Measurements from ENCODE around the gene GOLGA6L9. TPM values are rescaled to one million over a fixed set of nuclear protein-coding genes. Genes with fewer than 3 reads are reported as not detected.
"Not testable (repeated sequence)": the region's sequence is repeated elsewhere in the genome, so short reads cannot be mapped to it uniquely, and the experiment has no call there.

The GOLGA6L9 gene
- total and polyA plus RNA-seq, 4 experiments from 2014 or later = 0.11 to 3.9 (median 2.2) TPM

DNA sequence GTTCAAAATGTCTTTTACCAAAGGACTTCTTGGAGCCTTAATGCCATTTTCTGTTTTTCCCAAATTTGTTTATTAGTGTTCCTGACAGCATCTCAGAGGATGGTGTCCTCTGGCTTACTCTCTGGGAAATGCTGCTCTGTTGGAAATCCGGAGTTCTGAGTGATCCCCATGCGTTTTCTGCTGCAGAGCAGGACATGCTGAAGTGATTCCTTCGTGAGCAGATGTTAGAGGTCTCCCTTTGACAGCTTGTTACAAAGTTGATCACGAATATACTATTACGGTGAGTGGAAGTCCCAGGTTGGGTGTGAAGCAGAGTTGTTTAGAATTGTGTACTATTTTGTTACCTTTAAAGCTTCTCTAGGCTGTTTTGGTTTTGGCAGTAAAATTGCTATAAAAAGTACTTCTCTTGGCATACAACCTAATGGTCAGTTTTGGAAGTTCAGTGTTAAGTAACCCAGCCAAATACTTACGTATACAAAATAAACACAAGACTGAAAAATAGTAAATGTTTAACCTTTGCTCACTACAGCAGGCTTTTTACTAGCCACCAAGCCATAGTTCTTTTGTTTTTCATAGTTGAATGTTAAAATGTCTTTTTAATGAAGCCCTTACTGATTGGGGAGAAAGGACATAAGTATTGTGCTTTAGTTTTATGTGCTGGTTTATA is 15.0 kb upstream of the GOLGA6L9 start:
- intact Hi-C loops (cut with micrococcal nuclease); H3K27me3 Mint-ChIP-seq; H3K9me3 Mint-ChIP-seq; H3K4me1 ChIP-seq (ENCODE audit: insufficient read depth, low read length); H3K4me1 Mint-ChIP-seq; H3K27ac Mint-ChIP-seq; H3K27me3 ChIP-seq (ENCODE audit: insufficient read depth, low read length); H3K27ac ChIP-seq (ENCODE audit: low read depth, low read length); H3K36me3 ChIP-seq (ENCODE audit: insufficient read depth, low read length); H3K4me3 Mint-ChIP-seq; CTCF ChIA-PET (ENCODE audit: partially characterized antibody); POLR2A ChIA-PET (ENCODE audit: partially characterized antibody); H3K9me3 ChIP-seq (ENCODE audit: control insufficient read depth in 1 of 2, low read length in 2 of 2); H3K4me3 ChIP-seq (ENCODE audit: low read length in 2 of 2); DNase-seq: not testable (repeated sequence)
- H3K36me3 Mint-ChIP-seq = peaks cover 6 to 24% of the 10 kb centered on the region in 2 donors

DNA sequence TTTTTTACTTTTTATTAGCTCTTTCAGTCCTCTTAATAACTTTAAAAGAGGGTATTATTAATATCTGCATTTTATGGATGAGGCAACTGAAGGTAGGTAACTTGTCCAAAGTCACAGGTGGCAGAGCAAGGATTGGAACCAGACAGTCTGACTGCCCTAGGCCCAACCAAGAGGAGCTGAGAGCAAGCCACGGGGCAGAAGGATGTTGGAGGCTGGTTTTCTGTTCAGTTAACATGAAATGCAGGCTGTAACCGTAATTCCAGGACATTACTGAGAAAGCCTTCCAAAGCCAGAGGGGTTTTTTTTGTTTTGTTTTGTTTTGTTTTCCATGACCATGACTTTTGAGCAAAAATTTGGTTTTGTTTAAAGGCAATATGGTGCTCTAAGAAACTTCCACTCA is 9.1 kb upstream of the GOLGA6L9 start:
- H3K4me3 Mint-ChIP-seq; intact Hi-C loops (cut with micrococcal nuclease); H3K27me3 Mint-ChIP-seq; H3K4me1 ChIP-seq (ENCODE audit: insufficient read depth, low read length); H3K27me3 ChIP-seq (ENCODE audit: insufficient read depth, low read length); CTCF ChIA-PET (ENCODE audit: partially characterized antibody); H3K9me3 Mint-ChIP-seq; DNase-seq; H3K9me3 ChIP-seq (ENCODE audit: control insufficient read depth in 1 of 2, low read length in 2 of 2); H3K4me1 Mint-ChIP-seq; POLR2A ChIA-PET (ENCODE audit: partially characterized antibody); H3K36me3 ChIP-seq (ENCODE audit: insufficient read depth, low read length); H3K27ac ChIP-seq (ENCODE audit: low read depth, low read length); H3K4me3 ChIP-seq (ENCODE audit: low read length in 2 of 2): not testable (repeated sequence)
- peaks cover 0 to 11% of the 10 kb centered on the region in 2 donors for H3K36me3 Mint-ChIP-seq
- peak overlapping the region in 4 of 7 donors; percentile 55 to 75 (median 70) for H3K27ac Mint-ChIP-seq

DNA sequence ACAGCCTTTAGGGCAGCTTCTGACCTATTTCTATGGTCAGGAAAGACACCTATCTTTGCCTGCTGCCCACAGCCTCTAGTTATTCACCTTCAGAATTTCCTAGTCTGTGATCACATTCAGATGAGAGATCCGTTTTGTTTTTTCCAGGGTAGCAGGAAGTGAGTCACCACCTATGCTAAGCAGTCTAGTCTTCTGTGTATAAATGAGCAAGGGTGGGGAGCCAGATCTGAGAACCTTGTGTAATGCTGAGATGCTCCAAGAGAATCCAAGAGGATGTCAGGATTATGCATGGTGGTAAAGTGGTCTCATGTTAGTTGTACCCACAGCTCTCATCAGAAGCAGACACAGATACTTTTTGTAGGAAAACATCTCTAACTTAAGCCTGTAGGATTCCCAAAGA is 8.7 kb upstream of the GOLGA6L9 start:
- POLR2A ChIA-PET (ENCODE audit: partially characterized antibody); H3K27ac ChIP-seq (ENCODE audit: low read depth, low read length); H3K4me1 ChIP-seq (ENCODE audit: insufficient read depth, low read length); H3K4me3 Mint-ChIP-seq; CTCF ChIA-PET (ENCODE audit: partially characterized antibody); H3K36me3 ChIP-seq (ENCODE audit: insufficient read depth, low read length); H3K9me3 Mint-ChIP-seq; H3K27me3 ChIP-seq (ENCODE audit: insufficient read depth, low read length); H3K36me3 Mint-ChIP-seq; intact Hi-C loops (cut with micrococcal nuclease); H3K9me3 ChIP-seq (ENCODE audit: control insufficient read depth in 1 of 2, low read length in 2 of 2); DNase-seq; H3K27ac Mint-ChIP-seq; H3K4me3 ChIP-seq (ENCODE audit: low read length in 2 of 2); H3K4me1 Mint-ChIP-seq; H3K27me3 Mint-ChIP-seq: not testable (repeated sequence)

DNA sequence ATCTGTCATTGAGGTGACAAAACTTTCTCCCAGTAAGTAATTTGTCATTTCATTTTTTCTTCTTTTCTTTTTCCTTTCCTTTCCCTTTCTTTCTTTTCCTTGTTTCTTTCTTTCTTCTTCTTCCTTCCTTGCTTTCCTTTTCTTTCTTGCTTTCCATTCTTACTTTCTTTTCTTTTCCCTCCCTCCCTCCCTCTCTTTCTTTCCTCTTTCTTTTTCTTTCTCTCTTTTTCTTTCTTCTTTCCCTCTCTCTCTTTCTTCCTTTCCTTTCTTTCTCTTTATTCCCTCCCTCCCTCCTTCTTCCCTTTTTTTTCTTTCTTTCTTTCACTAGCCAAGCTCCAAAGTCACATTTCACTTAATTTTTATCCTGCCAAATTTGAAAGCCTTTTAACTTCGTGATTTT is 2.5 kb upstream of the GOLGA6L9 start:
- H3K36me3 Mint-ChIP-seq; H3K4me1 Mint-ChIP-seq; H3K4me3 ChIP-seq (ENCODE audit: low read length in 2 of 2); H3K9me3 Mint-ChIP-seq; H3K27ac ChIP-seq (ENCODE audit: low read depth, low read length); H3K9me3 ChIP-seq (ENCODE audit: control insufficient read depth in 1 of 2, low read length in 2 of 2); H3K27ac Mint-ChIP-seq; CTCF ChIA-PET (ENCODE audit: partially characterized antibody); DNase-seq; H3K27me3 ChIP-seq (ENCODE audit: insufficient read depth, low read length); intact Hi-C loops (cut with micrococcal nuclease); H3K4me3 Mint-ChIP-seq; H3K36me3 ChIP-seq (ENCODE audit: insufficient read depth, low read length); H3K4me1 ChIP-seq (ENCODE audit: insufficient read depth, low read length); POLR2A ChIA-PET (ENCODE audit: partially characterized antibody); H3K27me3 Mint-ChIP-seq: not testable (repeated sequence)

DNA sequence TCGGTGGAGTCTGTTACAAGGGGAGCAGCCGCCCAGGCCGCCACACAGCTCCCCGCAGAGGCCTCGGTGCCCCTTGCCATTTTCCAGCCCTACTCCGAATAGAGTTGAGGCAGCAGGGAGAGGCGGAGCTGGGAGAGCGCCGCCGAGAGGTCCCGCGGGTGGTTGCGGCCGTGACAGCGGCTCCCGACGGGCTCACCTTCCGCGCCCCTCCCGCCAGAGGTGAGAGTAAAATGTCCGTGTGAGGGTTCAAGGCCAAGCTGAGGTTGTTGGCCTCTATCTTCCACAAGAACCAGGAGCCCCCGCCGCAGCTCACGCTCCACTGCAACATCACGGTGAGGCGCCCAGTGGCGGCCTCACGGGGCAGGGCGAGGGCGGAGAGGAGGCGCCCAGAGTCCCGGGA is 15.8 kb downstream of the GOLGA6L9 start:
- CTCF ChIA-PET (ENCODE audit: partially characterized antibody); H3K4me1 Mint-ChIP-seq; intact Hi-C loops (cut with micrococcal nuclease); H3K9me3 Mint-ChIP-seq; H3K27me3 Mint-ChIP-seq; H3K36me3 Mint-ChIP-seq; H3K27ac ChIP-seq (ENCODE audit: low read depth, low read length); H3K4me1 ChIP-seq (ENCODE audit: insufficient read depth, low read length); H3K4me3 ChIP-seq (ENCODE audit: low read length in 2 of 2); POLR2A ChIA-PET (ENCODE audit: partially characterized antibody); H3K27ac Mint-ChIP-seq; H3K36me3 ChIP-seq (ENCODE audit: insufficient read depth, low read length); H3K9me3 ChIP-seq (ENCODE audit: control insufficient read depth in 1 of 2, low read length in 2 of 2); H3K27me3 ChIP-seq (ENCODE audit: insufficient read depth, low read length): not testable (repeated sequence)
- peak; percentile 37 to 66 (median 40) for DNase-seq
- H3K4me3 Mint-ChIP-seq = peak overlapping the region in 4 of 8 donors; percentile 20 to 58 (median 40)

DNA sequence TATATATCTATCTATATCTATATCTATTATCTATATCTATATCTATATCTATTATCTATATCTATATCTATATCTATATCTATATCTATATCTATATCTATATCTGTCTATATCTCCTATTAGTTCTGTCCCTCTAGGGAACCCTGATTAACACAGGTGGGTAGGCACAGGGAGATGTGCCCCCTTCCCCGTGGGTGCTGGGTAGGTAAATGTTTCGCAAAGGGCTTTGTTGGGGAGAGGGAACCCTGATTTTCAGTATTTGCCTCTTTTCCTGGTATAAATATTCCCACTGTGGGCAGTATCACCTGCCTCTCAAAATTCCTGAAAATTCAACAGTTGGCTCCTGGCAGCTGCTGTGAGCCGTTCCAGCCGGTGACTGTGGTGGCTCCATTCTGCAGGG is 27.7 kb downstream of the GOLGA6L9 start:
- not testable (repeated sequence) for H3K4me1 ChIP-seq (ENCODE audit: insufficient read depth, low read length); H3K4me3 Mint-ChIP-seq; DNase-seq

DNA sequence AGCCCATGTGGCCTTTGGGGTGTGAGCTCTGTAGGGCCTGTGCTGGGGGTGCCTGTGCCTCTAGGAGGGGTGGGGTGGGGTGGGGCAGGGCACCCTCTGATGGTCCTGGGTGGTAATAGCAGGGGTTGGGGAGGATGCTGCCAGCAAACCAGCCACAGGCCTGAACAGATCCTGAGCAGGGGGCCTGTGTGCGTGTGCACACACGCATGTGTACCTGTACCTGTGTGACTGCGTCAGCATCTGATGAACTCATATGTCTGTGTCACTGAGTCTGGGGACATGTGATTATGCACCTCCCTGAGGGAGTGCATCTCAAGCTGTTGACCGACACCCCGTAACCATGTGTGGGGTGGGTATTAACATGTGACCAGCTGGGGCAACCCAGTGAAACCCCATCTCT is 36.0 kb downstream of the GOLGA6L9 start:
- H3K27me3 Mint-ChIP-seq; H3K27ac ChIP-seq (ENCODE audit: low read depth, low read length); H3K4me3 ChIP-seq (ENCODE audit: low read length in 2 of 2); H3K4me1 Mint-ChIP-seq; H3K9me3 Mint-ChIP-seq; H3K27me3 ChIP-seq (ENCODE audit: insufficient read depth, low read length); CTCF ChIA-PET (ENCODE audit: partially characterized antibody); H3K4me1 ChIP-seq (ENCODE audit: insufficient read depth, low read length); POLR2A ChIA-PET (ENCODE audit: partially characterized antibody); H3K9me3 ChIP-seq (ENCODE audit: control insufficient read depth in 1 of 2, low read length in 2 of 2); intact Hi-C loops (cut with micrococcal nuclease); H3K36me3 Mint-ChIP-seq; H3K4me3 Mint-ChIP-seq; H3K36me3 ChIP-seq (ENCODE audit: insufficient read depth, low read length); DNase-seq; H3K27ac Mint-ChIP-seq: not testable (repeated sequence)

More for the DNA sequence above, 27.7 kb downstream of the GOLGA6L9 start:
- H3K9me3 ChIP-seq (ENCODE audit: control insufficient read depth in 1 of 2, low read length in 2 of 2); H3K27ac Mint-ChIP-seq; H3K4me3 ChIP-seq (ENCODE audit: low read length in 2 of 2); CTCF ChIA-PET (ENCODE audit: partially characterized antibody); H3K27me3 Mint-ChIP-seq; intact Hi-C loops (cut with micrococcal nuclease); H3K27ac ChIP-seq (ENCODE audit: low read depth, low read length); H3K4me1 Mint-ChIP-seq; POLR2A ChIA-PET (ENCODE audit: partially characterized antibody); H3K27me3 ChIP-seq (ENCODE audit: insufficient read depth, low read length); H3K9me3 Mint-ChIP-seq; H3K36me3 ChIP-seq (ENCODE audit: insufficient read depth, low read length); H3K36me3 Mint-ChIP-seq: not testable (repeated sequence)

DNA sequence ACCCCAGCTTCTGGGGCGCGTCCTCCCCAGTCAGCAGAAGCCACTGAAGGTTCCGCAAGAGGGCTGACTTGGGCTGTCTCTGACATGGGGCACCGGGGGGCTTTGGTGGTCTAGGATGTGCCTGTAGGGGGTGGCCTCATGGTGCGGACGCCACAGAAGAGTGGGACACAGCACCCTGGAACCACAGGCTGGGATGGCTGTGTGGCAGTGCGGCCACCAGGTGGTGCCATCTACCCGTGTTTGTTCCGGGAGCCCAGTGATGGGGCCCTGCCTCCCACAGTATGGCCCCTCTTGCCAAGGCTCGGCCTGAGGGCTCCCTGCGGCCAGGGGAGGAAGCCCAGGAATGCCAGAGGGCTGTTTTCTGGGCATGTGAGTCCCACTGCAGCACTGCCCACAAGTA is 38.6 kb downstream of the GOLGA6L9 start:
- intact Hi-C loops (cut with micrococcal nuclease); POLR2A ChIA-PET (ENCODE audit: partially characterized antibody); H3K27me3 ChIP-seq (ENCODE audit: insufficient read depth, low read length); CTCF ChIA-PET (ENCODE audit: partially characterized antibody); H3K4me1 ChIP-seq (ENCODE audit: insufficient read depth, low read length); H3K9me3 ChIP-seq (ENCODE audit: control insufficient read depth in 1 of 2, low read length in 2 of 2); H3K27ac ChIP-seq (ENCODE audit: low read depth, low read length); H3K9me3 Mint-ChIP-seq; H3K36me3 ChIP-seq (ENCODE audit: insufficient read depth, low read length); H3K4me3 Mint-ChIP-seq; H3K36me3 Mint-ChIP-seq; H3K27me3 Mint-ChIP-seq; H3K4me3 ChIP-seq (ENCODE audit: low read length in 2 of 2); H3K27ac Mint-ChIP-seq; H3K4me1 Mint-ChIP-seq: not testable (repeated sequence)
- DNase-seq = peak in 3 of 5 donors; percentile 10 to 27 (median 14)
